Thyroid gland (tissue), 4 donors: ENCODE measurements around the gene LPA. TPM values are rescaled to one million over a fixed set of nuclear protein-coding genes. Genes with fewer than 3 reads are reported as not detected.
"Not testable (repeated sequence)": the region's sequence is repeated elsewhere in the genome, so short reads cannot be mapped to it uniquely, and the experiment has no call there.

Experiments
- DNase-seq, 2 donors: peaks; one replicate each; pipeline ENCODE4 v3.0.0-alpha.2; 2019
- H3K27ac ChIP-seq, 3 donors: fragments of 200-600 bp; sonication (generic); 1 replicate in 2 of 3; 2 replicates in 1 of 3; pipeline ENCODE4 v1.5.1; 2016 to 2019; ENCODE audit warnings: mild to moderate bottlenecking in 1 of 3, moderate library complexity in 1 of 3
- H3K27me3 ChIP-seq: fragments of 200-600 bp; sonication (generic); one replicate; pipeline ENCODE4 v1.5.1; 2019
- H3K36me3 ChIP-seq, 2 donors: fragments of 200-600 bp; sonication (generic); one replicate each; pipeline ENCODE4 v1.5.1; 2016 to 2019
- H3K4me1 ChIP-seq, 2 donors: fragments of 200-600 bp; sonication (generic); one replicate each; pipeline ENCODE4 v1.5.1; 2017 to 2019
- H3K4me3 ChIP-seq, 3 donors: fragments of 200-600 bp; sonication (generic); replicated peaks in 1 of 3; 1 replicate in 2 of 3; 2 replicates in 1 of 3; pipeline ENCODE4 v1.5.1; 2016; ENCODE audit warnings: mild to moderate bottlenecking in 1 of 3
- H3K9me3 ChIP-seq: fragments of 200-600 bp; sonication (generic); one replicate; pipeline ENCODE4 v1.5.1; 2017
- POLR2A ChIP-seq, 2 donors: fragments of 450-650 bp; IDR thresholded peaks; one replicate each; pipeline ENCODE4 v1.6.1; 2017; ENCODE audit warnings: antibody characterized with exemption in 2 of 2, mild to moderate bottlenecking in 2 of 2, moderate library complexity in 1 of 2
- WGBS, 2 donors: methylation state at CpG; one replicate each; pipeline ENCODE4 v1.1.5; 2017; 5-methylcytosine and 5-hydroxymethylcytosine counted together
- intact Hi-C: fragments of 100-400 bp; cut with DNase I; formaldehyde crosslinking; loops from one replicate; pipeline ENCODE4 v1.15.1; 2023
- total RNA-seq, 4 donors: library from RNA; depleted of rRNA; stranded (reverse); fragments of >200 nt; gene quantifications; one replicate each; pipeline ENCODE4 v1.2.3, GENCODE V29; 2016
- TF ChIP-seq, protein P1 (sequence below), 6 experiments: fragments of 200-600 bp in 3 of 6; fragments of 450-650 bp in 3 of 6; sonication (generic) in 3 of 6; IDR thresholded peaks; one replicate each; pipeline ENCODE4 v1.5.1; 2016 to 2019; ENCODE audit warnings: antibody characterized with exemption in 6 of 6, mild to moderate bottlenecking in 2 of 6, inconsistent platforms in 1 of 6, moderate library complexity in 1 of 6

Gene LPA
- total RNA-seq: 1 to 10 TPM in 1 of 4 donors, under 1 TPM in 1, not detected in 2; 0.45 to 1.4 TPM

GRCh38 chr6:160664198-160664597 is at the start of gene LPA:
TSS of gene LPA (minus strand) at chr6:160664275. CDS start at chr6:160664214, 61 bp downstream.
- H3K27ac ChIP-seq, H3K4me3 ChIP-seq, H3K27me3 ChIP-seq, H3K36me3 ChIP-seq, DNase-seq, H3K9me3 ChIP-seq, H3K4me1 ChIP-seq, intact Hi-C loops: not testable (repeated sequence)
- WGBS, 2 donors: 95% methylated on average over 1 of the region's 1 CpG

DNA sequence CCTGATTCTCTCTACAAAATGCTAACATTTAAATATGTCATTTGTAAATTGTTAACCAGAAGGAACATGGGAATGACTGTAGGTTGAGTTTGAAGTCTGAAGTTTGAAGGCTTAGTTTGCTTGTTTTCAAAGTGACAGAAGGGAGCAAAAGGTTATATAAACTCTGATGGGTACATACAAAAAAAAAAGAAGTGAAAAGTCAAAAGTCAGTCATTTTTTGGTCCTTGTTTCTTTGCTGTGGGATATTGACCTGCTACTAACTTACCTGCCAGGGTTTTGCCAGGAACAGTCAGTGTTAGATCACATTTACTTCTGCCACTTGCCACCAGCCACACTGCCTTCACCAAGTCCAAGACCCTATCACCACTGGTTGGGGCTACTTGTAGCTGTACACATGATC is 44.9 kb upstream of the LPA start:
- H3K4me1 ChIP-seq, H3K4me3 ChIP-seq, DNase-seq, H3K9me3 ChIP-seq, intact Hi-C loops, H3K27me3 ChIP-seq, H3K36me3 ChIP-seq, H3K27ac ChIP-seq: not testable (repeated sequence)

- H3K36me3 ChIP-seq, H3K9me3 ChIP-seq, H3K27me3 ChIP-seq, intact Hi-C loops, H3K4me3 ChIP-seq, H3K27ac ChIP-seq, DNase-seq, H3K4me1 ChIP-seq: not testable (repeated sequence)
- WGBS, 2 donors: 89% methylated on average over 7 of the region's 7 CpGs
Observed at GRCh38 chr6:160704688-160705087, 40.6 kb upstream of the LPA start.

DNA sequence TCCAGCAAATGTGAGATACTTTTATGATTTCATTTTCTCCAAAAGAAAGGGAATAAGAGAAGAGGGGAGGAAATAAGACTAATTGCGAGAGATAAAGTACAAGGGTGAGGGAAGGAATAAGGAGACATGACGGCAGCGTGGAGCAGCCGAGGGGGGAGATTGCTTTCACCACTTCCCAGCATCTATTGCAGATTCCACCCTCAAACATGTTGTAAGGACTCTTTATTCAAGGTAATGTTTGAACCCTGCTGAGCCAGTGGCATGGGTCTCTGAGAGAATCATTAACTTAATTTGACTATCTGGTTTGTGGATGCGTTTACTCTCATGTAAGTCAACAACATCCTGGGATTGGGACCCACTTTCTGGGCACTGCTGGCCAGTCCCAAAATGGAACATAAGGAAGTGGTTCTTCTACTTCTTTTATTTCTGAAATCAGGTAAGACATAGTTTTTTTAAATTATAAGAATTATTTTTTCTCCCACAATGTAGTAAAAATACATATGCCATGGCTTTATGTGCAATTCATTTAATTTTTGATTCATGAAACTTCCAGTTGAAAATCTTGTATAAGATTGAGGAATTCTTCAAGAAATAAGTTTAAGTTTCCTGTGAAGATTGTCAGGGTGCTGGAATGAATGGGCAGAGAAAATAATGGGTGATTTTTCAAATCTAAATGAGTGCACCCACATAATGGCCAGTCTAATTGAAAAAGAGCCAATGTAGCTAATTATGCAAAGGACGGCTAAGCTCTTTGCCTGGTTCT is 38.0 kb upstream of the LPA start, which contains the start of gene PLG:
PLG (plus strand) TSS at position 327 of the 763 bp plus-strand sequence; CDS start at position 388, 61 bp downstream.
- H3K4me1 ChIP-seq, H3K27ac ChIP-seq, H3K27me3 ChIP-seq, H3K9me3 ChIP-seq, H3K36me3 ChIP-seq, DNase-seq, intact Hi-C loops, H3K4me3 ChIP-seq: not testable (repeated sequence)
- 91 to 95% methylated on average over 6 of the region's 6 CpGs for WGBS, 2 donors

GRCh38 chr6:160697826-160698225 is 33.8 kb upstream of the LPA start:
- Histone ChIP-seq H3K9me3 (no peaks in the 10 kb centered on the region), H3K27me3 (no peaks in the 10 kb centered on the region), H3K36me3 (no peaks in the 10 kb centered on the region), H3K27ac (no peak overlapping the region), H3K4me1 (no peaks in the 10 kb centered on the region), H3K4me3 (no peak overlapping the region)
- intact Hi-C loops: no loop called here
- TF ChIP-seq, protein P1, sequence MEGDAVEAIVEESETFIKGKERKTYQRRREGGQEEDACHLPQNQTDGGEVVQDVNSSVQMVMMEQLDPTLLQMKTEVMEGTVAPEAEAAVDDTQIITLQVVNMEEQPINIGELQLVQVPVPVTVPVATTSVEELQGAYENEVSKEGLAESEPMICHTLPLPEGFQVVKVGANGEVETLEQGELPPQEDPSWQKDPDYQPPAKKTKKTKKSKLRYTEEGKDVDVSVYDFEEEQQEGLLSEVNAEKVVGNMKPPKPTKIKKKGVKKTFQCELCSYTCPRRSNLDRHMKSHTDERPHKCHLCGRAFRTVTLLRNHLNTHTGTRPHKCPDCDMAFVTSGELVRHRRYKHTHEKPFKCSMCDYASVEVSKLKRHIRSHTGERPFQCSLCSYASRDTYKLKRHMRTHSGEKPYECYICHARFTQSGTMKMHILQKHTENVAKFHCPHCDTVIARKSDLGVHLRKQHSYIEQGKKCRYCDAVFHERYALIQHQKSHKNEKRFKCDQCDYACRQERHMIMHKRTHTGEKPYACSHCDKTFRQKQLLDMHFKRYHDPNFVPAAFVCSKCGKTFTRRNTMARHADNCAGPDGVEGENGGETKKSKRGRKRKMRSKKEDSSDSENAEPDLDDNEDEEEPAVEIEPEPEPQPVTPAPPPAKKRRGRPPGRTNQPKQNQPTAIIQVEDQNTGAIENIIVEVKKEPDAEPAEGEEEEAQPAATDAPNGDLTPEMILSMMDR (IDR thresholded peaks at IDR 0.05): no peak
- TF ChIP-seq POLR2A (IDR thresholded peaks at IDR 0.05): no peak
- no peak for DNase-seq
- WGBS, 2 donors: 80 to 87% methylated on average over 6 of the region's 6 CpGs

DNA sequence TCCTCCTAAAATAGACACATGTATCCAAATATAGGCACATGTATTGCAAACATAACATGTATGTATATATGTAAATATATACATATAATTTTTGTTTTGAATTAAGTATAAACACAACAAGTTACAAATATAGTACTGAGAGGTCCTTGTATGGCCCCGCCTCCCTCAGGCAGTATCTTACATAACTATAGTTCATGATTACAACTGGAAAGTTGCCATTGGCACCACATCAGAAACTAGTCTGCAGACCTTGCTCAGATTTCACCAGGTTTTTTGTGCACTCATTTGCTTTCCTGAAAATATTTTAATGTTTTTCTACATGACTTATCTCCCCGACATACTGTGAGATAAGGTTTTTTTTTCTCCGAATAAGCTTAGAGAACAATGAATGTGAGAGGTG is 32.8 kb upstream of the LPA start:
- DNase-seq, intact Hi-C loops: not testable (repeated sequence)
- WGBS, 2 donors: 80 to 82% methylated on average over 3 of the region's 3 CpGs

DNA sequence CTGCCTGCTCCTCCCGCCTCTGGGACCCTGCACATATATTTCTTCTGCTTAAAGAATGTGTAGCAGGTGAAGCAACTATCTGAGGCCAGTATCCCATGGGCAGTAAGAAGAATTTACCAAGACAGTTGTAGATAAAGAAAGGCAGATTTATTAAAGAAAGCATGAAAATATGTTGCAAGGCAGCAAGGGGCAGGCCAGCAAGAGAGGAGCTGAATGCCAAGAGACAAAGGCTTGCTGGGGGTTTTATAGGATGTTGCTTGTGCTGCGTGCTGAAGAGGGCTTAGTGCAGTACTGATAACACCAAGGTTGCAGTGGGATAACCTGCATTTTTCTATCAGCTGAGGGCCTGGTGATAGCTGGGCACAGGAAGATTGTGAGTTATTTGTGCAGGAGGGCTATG is 31.5 kb upstream of the LPA start:
- H3K27ac ChIP-seq, H3K4me3 ChIP-seq, H3K27me3 ChIP-seq, H3K9me3 ChIP-seq, DNase-seq, intact Hi-C loops, H3K36me3 ChIP-seq, H3K4me1 ChIP-seq: not testable (repeated sequence)
- 70 to 77% methylated on average over 2 of the region's 2 CpGs for WGBS, 2 donors

More for the DNA sequence above, 32.8 kb upstream of the LPA start:
- not testable (repeated sequence) for H3K4me1 ChIP-seq, H3K27ac ChIP-seq, H3K36me3 ChIP-seq, H3K27me3 ChIP-seq, H3K4me3 ChIP-seq, H3K9me3 ChIP-seq

DNA sequence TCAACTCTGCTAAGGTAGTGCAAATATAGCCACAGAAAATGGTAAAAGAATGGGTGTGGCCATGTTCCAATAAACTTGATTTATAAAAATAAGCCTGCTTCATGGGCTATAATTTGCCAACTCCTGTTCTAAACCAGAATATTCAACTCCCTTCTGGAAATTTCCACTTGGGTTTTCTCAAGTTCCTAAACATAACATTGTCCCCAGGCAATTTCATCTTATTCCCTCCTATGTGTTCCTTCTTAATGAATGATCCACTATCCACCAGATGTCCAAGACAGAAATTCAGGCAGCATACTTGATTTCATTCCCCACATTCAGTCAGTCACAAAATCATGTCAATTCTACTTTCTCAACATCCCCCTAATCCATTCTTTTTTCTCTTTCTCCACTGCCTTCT is 30.9 kb upstream of the LPA start:
- H3K4me1 ChIP-seq, DNase-seq, H3K27ac ChIP-seq, H3K27me3 ChIP-seq, intact Hi-C loops, H3K36me3 ChIP-seq, H3K4me3 ChIP-seq, H3K9me3 ChIP-seq: not testable (repeated sequence)
